ENCODE results near the gene CHMP5. TPM values are rescaled to one million over a fixed set of nuclear protein-coding genes. Genes with fewer than 3 reads are reported as not detected.
"Not testable (repeated sequence)": the region's sequence is repeated elsewhere in the genome, so short reads cannot be mapped to it uniquely, and the experiment has no call there.

CHMP5 gene
- total RNA-seq, 1 donor from 2014 or later: 57.6 TPM

GRCh38 chr9:33310748-33311147 lies 45.9 kb downstream of the CHMP5 start:
- Mint-ChIP-seq H3K27me3 (ENCODE audit: low read depth) (no peaks in the 10 kb centered on the region), H3K36me3 (ENCODE audit: low read depth) (peaks cover 57% of the 10 kb centered on the region), H3K9me3 (no peaks in the 10 kb centered on the region), H3K4me3 (ENCODE audit: low read depth) (no peak overlapping the region), H3K4me1 (ENCODE audit: low read depth) (peaks cover 35% of the 10 kb centered on the region), H3K27ac (peak overlapping the region; percentile 71)
- DNase-seq (ENCODE audit: low spot score): no peak
- intact Hi-C loops (cut with micrococcal nuclease): no loop called here

- H3K36me3 Mint-ChIP-seq (ENCODE audit: low read depth): peaks cover 69% of the 10 kb centered on the region
- H3K27me3 Mint-ChIP-seq (ENCODE audit: low read depth): no peaks in the 10 kb centered on the region
- no peak for DNase-seq (ENCODE audit: low spot score)
- H3K4me3 Mint-ChIP-seq (ENCODE audit: low read depth): no peak overlapping the region
- no peaks in the 10 kb centered on the region for H3K9me3 Mint-ChIP-seq
- H3K27ac Mint-ChIP-seq: peak overlapping the region; percentile 71
- peaks cover 32% of the 10 kb centered on the region for H3K4me1 Mint-ChIP-seq (ENCODE audit: low read depth)
- intact Hi-C loops (cut with micrococcal nuclease): loop anchor here (1.0 kb wide), 1 partner anchor 8 kb away; no protein-coding TSS in a partner anchor
Measured at GRCh38 chr9:33311953-33312352, 47.1 kb downstream of the CHMP5 start.

- H3K9me3 Mint-ChIP-seq: no peaks in the 10 kb centered on the region
- no peaks in the 10 kb centered on the region for H3K27me3 Mint-ChIP-seq (ENCODE audit: low read depth)
- H3K4me3 Mint-ChIP-seq (ENCODE audit: low read depth): no peak overlapping the region
- peaks cover 23% of the 10 kb centered on the region for H3K4me1 Mint-ChIP-seq (ENCODE audit: low read depth)
- peak overlapping the region; percentile 61 for H3K27ac Mint-ChIP-seq
- no peak for DNase-seq (ENCODE audit: low spot score)
- peaks cover 75% of the 10 kb centered on the region for H3K36me3 Mint-ChIP-seq (ENCODE audit: low read depth)
- intact Hi-C loops (cut with micrococcal nuclease): no loop called here
Measured at GRCh38 chr9:33315371-33315770, 50.5 kb downstream of the CHMP5 start.

DNA sequence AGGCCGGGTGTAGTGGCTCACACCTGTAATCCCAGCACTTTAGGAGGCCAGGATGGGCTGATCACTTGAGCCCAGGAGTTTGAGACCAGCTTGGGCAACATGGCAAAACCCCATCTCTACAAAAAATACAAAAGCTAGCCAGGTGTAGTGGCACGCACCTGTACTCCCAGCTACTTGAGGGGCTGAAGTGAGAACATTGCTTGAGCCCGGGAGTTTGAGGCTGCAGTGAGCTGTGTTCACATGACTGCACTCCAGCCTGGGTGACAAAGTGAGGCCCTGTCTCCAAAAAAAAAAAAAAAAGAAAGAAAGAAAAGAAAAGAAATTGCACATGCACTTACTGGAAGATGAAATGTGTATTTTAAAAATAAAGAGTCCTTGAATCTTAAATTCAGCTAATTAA lies 52.3 kb downstream of the CHMP5 start:
- H3K4me3 Mint-ChIP-seq (ENCODE audit: low read depth); H3K27me3 Mint-ChIP-seq (ENCODE audit: low read depth); DNase-seq (ENCODE audit: low spot score); intact Hi-C loops (cut with micrococcal nuclease); H3K9me3 Mint-ChIP-seq; H3K27ac Mint-ChIP-seq: not testable (repeated sequence)
- Mint-ChIP-seq H3K4me1 (ENCODE audit: low read depth) (peaks cover 15% of the 10 kb centered on the region), H3K36me3 (ENCODE audit: low read depth) (peaks cover 75% of the 10 kb centered on the region)

DNA sequence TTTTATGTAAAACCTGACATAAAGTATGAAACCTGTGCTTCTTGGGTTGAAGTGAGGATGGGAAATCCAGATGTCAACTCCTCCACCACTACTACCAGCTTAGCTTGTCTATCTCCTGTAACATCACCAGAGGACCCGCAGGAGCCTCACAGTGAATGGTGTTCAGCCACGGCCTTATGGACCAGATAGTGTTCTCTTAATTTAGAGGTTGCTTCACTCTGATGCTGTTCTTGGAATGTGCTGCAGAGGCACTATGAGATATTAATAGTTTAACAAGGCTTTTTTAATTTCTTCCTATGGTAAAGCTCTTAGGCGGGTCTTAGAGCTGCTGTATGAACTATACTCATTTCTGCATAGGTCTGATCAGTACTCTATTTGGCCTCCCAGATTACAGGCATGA lies 53.4 kb downstream of the CHMP5 start:
- peaks cover 13% of the 10 kb centered on the region for H3K4me1 Mint-ChIP-seq (ENCODE audit: low read depth)
- no peak for DNase-seq (ENCODE audit: low spot score)
- no peaks in the 10 kb centered on the region for H3K27me3 Mint-ChIP-seq (ENCODE audit: low read depth)
- no peak overlapping the region for H3K27ac Mint-ChIP-seq
- intact Hi-C loops (cut with micrococcal nuclease): no loop called here
- H3K36me3 Mint-ChIP-seq (ENCODE audit: low read depth): peaks cover 75% of the 10 kb centered on the region
- H3K9me3 Mint-ChIP-seq: no peaks in the 10 kb centered on the region
- H3K4me3 Mint-ChIP-seq (ENCODE audit: low read depth): no peak overlapping the region

GRCh38 chr9:33318781-33319180 lies 53.9 kb downstream of the CHMP5 start:
- H3K4me3 Mint-ChIP-seq (ENCODE audit: low read depth): no peak overlapping the region
- intact Hi-C loops (cut with micrococcal nuclease): no loop called here
- H3K27me3 Mint-ChIP-seq (ENCODE audit: low read depth): no peaks in the 10 kb centered on the region
- no peaks in the 10 kb centered on the region for H3K9me3 Mint-ChIP-seq
- no peak overlapping the region for H3K27ac Mint-ChIP-seq
- peaks cover 13% of the 10 kb centered on the region for H3K4me1 Mint-ChIP-seq (ENCODE audit: low read depth)
- H3K36me3 Mint-ChIP-seq (ENCODE audit: low read depth): peaks cover 70% of the 10 kb centered on the region
- DNase-seq (ENCODE audit: low spot score): no peak

DNA sequence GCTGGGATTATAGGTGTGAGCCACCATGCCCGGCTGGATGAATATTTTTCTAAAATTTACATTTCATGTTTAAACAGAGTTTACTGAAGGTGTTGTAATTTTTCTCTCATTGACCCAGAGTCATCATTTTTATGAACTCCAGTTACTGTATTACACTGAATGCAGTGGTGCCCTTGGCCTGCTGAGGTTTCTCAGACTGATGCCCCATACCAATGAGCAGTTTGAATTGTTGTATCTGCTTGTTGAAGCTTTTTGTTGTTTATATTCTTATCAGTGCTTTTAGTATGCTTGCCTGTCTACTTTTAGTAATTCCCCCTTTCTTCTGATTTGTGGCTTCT lies 55.4 kb downstream of the CHMP5 start:
- peaks cover 78% of the 10 kb centered on the region for H3K36me3 Mint-ChIP-seq (ENCODE audit: low read depth)
- no peak for DNase-seq (ENCODE audit: low spot score)
- no peaks in the 10 kb centered on the region for H3K9me3 Mint-ChIP-seq
- H3K27me3 Mint-ChIP-seq (ENCODE audit: low read depth): no peaks in the 10 kb centered on the region
- peaks cover 13% of the 10 kb centered on the region for H3K4me1 Mint-ChIP-seq (ENCODE audit: low read depth)
- no peak overlapping the region for H3K4me3 Mint-ChIP-seq (ENCODE audit: low read depth)
- peak overlapping the region; percentile 69 for H3K27ac Mint-ChIP-seq
- intact Hi-C loops (cut with micrococcal nuclease): loop anchor here (1.0 to 2.0 kb wide), 4 partner anchors 8 to 29 kb away; partner anchors contain the start of gene NFX1

- Mint-ChIP-seq H3K27me3 (ENCODE audit: low read depth) (no peaks in the 10 kb centered on the region), H3K27ac (peak overlapping the region; percentile 69), H3K36me3 (ENCODE audit: low read depth) (peaks cover 74% of the 10 kb centered on the region), H3K4me3 (ENCODE audit: low read depth) (no peak overlapping the region), H3K4me1 (ENCODE audit: low read depth) (peaks cover 11% of the 10 kb centered on the region), H3K9me3 (no peaks in the 10 kb centered on the region)
- intact Hi-C loops (cut with micrococcal nuclease): loop anchor here (1.0 to 2.0 kb wide), 4 partner anchors 8 to 30 kb away; partner anchors contain the start of gene NFX1
- no peak for DNase-seq (ENCODE audit: low spot score)
Measured at GRCh38 chr9:33320568-33321261, 55.9 kb downstream of the CHMP5 start.

- no peaks in the 10 kb centered on the region for H3K9me3 Mint-ChIP-seq
- H3K27ac Mint-ChIP-seq: no peak overlapping the region
- H3K4me1 Mint-ChIP-seq (ENCODE audit: low read depth): peaks cover 1% of the 10 kb centered on the region
- no peak for DNase-seq (ENCODE audit: low spot score)
- no peak overlapping the region for H3K4me3 Mint-ChIP-seq (ENCODE audit: low read depth)
- H3K36me3 Mint-ChIP-seq (ENCODE audit: low read depth): peaks cover 73% of the 10 kb centered on the region
- intact Hi-C loops (cut with micrococcal nuclease): no loop called here
- H3K27me3 Mint-ChIP-seq (ENCODE audit: low read depth): no peaks in the 10 kb centered on the region
Measured at GRCh38 chr9:33329117-33329563, 64.3 kb downstream of the CHMP5 start.

DNA sequence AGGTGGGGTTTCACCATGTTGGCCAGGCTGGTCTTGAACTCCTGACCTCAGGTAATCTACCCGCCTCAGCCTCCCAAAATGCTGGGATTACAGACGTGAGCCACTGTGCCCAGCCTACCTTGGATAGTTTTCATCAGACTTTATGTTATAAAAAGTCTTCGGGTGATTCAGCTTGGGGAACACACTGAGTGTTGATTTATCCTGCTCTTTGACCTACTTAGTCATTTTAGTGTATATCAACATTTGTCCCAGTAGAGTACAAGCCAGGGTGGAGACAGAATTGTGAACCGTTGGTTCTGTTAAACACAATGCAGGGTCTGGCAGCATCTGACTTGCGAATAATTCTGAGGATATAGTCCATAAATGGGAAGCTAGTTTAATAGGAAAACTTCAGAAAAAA lies 65.1 kb downstream of the CHMP5 start:
- Mint-ChIP-seq H3K4me3 (ENCODE audit: low read depth) (no peak overlapping the region), H3K27ac (no peak overlapping the region), H3K27me3 (ENCODE audit: low read depth) (no peaks in the 10 kb centered on the region), H3K9me3 (no peaks in the 10 kb centered on the region), H3K36me3 (ENCODE audit: low read depth) (peaks cover 72% of the 10 kb centered on the region), H3K4me1 (ENCODE audit: low read depth) (peaks cover 1% of the 10 kb centered on the region)
- no peak for DNase-seq (ENCODE audit: low spot score)
- intact Hi-C loops (cut with micrococcal nuclease): no loop called here

GRCh38 chr9:33331377-33331891 lies 66.6 kb downstream of the CHMP5 start:
- intact Hi-C loops (cut with micrococcal nuclease): no loop called here
- no peaks in the 10 kb centered on the region for H3K9me3 Mint-ChIP-seq
- H3K27me3 Mint-ChIP-seq (ENCODE audit: low read depth): no peaks in the 10 kb centered on the region
- H3K4me1 Mint-ChIP-seq (ENCODE audit: low read depth): peaks cover 1% of the 10 kb centered on the region
- H3K4me3 Mint-ChIP-seq (ENCODE audit: low read depth): no peak overlapping the region
- H3K27ac Mint-ChIP-seq: no peak overlapping the region
- DNase-seq (ENCODE audit: low spot score): no peak
- peaks cover 80% of the 10 kb centered on the region for H3K36me3 Mint-ChIP-seq (ENCODE audit: low read depth)
